Activated CD4-positive, CD25-positive, alpha-beta regulatory T cell treated with anti-CD3 and anti-CD28 coated beads, Interleukin-2, amount 50 U/mL, for 16 hours (primary cell): Measurements from ENCODE around the gene CHRNG.
A peak's percentile ranks its signal among the peaks of the same experiment; 100 is the strongest.
"Not testable (repeated sequence)": the region's sequence is repeated elsewhere in the genome, so short reads cannot be mapped to it uniquely, and the experiment has no call there.

Experiments
- DNase-seq: peaks from one replicate; pipeline ENCODE4 v3.0.0-alpha.2; 2020; ENCODE audit warnings: low read depth, low spot score

Gene CHRNG

GRCh38 chr2:232543491-232543890 lies 4.0 kb downstream of the CHRNG start:
- DNase-seq = no peak

GRCh38 chr2:232543928-232544631 lies 4.6 kb downstream of the CHRNG start:
- DNase-seq = no peak

GRCh38 chr2:232544674-232545073 lies 5.2 kb downstream of the CHRNG start:
- DNase-seq = no peak

- DNase-seq = no peak
Measured at GRCh38 chr2:232545511-232546375, 6.3 kb downstream of the CHRNG start.

- DNase-seq = no peak
Measured at GRCh38 chr2:232547991-232548390, 8.5 kb downstream of the CHRNG start.

- no peak for DNase-seq
Measured at GRCh38 chr2:232549655-232550353, 10.3 kb downstream of the CHRNG start.

- peak; percentile 82 for DNase-seq
Measured at GRCh38 chr2:232550354-232551249, 11.1 kb downstream of the CHRNG start, which contains the start of the genes EIF4E2 and TIGD1. EIF4E2 (plus strand) TSS chr2:232550689; CDS start chr2:232550725, 36 bp downstream. TIGD1 (minus strand) TSS chr2:232550557; CDS start chr2:232549882, 675 bp downstream.

GRCh38 chr2:232551250-232551638 lies 11.8 kb downstream of the CHRNG start:
- no peak for DNase-seq

GRCh38 chr2:232551776-232552175 lies 12.3 kb downstream of the CHRNG start:
- DNase-seq = no peak

- no peak for DNase-seq
Measured at GRCh38 chr2:232556426-232556825, 16.9 kb downstream of the CHRNG start.

GRCh38 chr2:232562515-232563151 lies 23.1 kb downstream of the CHRNG start:
- no peak for DNase-seq

GRCh38 chr2:232563580-232563979 lies 24.1 kb downstream of the CHRNG start:
- DNase-seq = no peak

- no peak for DNase-seq
Measured at GRCh38 chr2:232567721-232568120, 28.2 kb downstream of the CHRNG start.

GRCh38 chr2:232568161-232568560 lies 28.7 kb downstream of the CHRNG start:
- DNase-seq = no peak

GRCh38 chr2:232569541-232569940 lies 30.0 kb downstream of the CHRNG start:
- DNase-seq = no peak

GRCh38 chr2:232570481-232570880 lies 31.0 kb downstream of the CHRNG start:
- not testable (repeated sequence) for DNase-seq

GRCh38 chr2:232571026-232571474 lies 31.6 kb downstream of the CHRNG start:
- DNase-seq = no peak

- no peak for DNase-seq
Measured at GRCh38 chr2:232573042-232573441, 33.5 kb downstream of the CHRNG start.

GRCh38 chr2:232573771-232574435 lies 34.4 kb downstream of the CHRNG start:
- DNase-seq = no peak
